Naive thymus-derived CD4-positive, alpha-beta T cell (primary cell): ENCODE results near the gene PHLPP1. TPM values are rescaled to one million over a fixed set of nuclear protein-coding genes. Genes with fewer than 3 reads are reported as not detected.

Experiments used
- ATAC-seq: fragments of 150-1000 bp; cut with Tn5 transposase; 2 replicates; pipeline ENCODE4 v1.10.0; 2021; ENCODE audit warnings: mild to moderate bottlenecking, moderate library complexity
- CTCF ChIA-PET: fragments of 350-600 bp; sonication (Branson Sonifier 250); formaldehyde crosslinking; loops from one replicate; lab custom pipeline; 2021; ENCODE audit warnings: antibody characterized with exemption; lab: Charles Lee
- POLR2A ChIA-PET: fragments of 350-600 bp; sonication (Branson Sonifier 250); formaldehyde crosslinking; loops from one replicate; lab custom pipeline; 2021; ENCODE audit warnings: antibody characterized with exemption, inconsistent platforms; lab: Charles Lee
- DNase-seq, 9 donors: peaks; one replicate each; pipeline versions ENCODE4 v3.0.0 to v3.0.0-alpha.2; 2020 to 2022; ENCODE audit warnings: mixed read lengths in 1 of 9
- H3K27ac ChIP-seq: one replicate; pipeline ENCODE4 v1.7.0; 2013; ENCODE audit warnings: mild to moderate bottlenecking, low read depth, low read length, moderate library complexity
- H3K27me3 ChIP-seq, 2 donors: one replicate each; pipeline ENCODE4 v1.7.0; 2013; ENCODE audit warnings: low read length in 2 of 2, mild to moderate bottlenecking in 2 of 2, moderate library complexity in 2 of 2; ENCODE audit not compliant: control insufficient read depth in 2 of 2, insufficient read depth in 2 of 2
- H3K36me3 ChIP-seq, 3 experiments: 1 replicate in 2 of 3; 2 replicates in 1 of 3; pipeline ENCODE4 v1.7.0; 2013; ENCODE audit warnings: low read length in 3 of 3, mild to moderate bottlenecking in 3 of 3, moderate library complexity in 1 of 3; ENCODE audit not compliant: insufficient read depth in 3 of 3, control insufficient read depth in 2 of 3
- H3K4me1 ChIP-seq, 2 donors: one replicate each; pipeline ENCODE4 v1.7.0; 2013; ENCODE audit warnings: low read length in 2 of 2, mild to moderate bottlenecking in 2 of 2, moderate library complexity in 1 of 2; ENCODE audit not compliant: control insufficient read depth in 2 of 2, insufficient read depth in 2 of 2
- H3K4me3 ChIP-seq: 2 replicates; pipeline ENCODE4 v1.7.0; 2013; ENCODE audit warnings: mild to moderate bottlenecking, low read length
- H3K9me3 ChIP-seq, 3 experiments: 1 replicate in 2 of 3; 2 replicates in 1 of 3; pipeline ENCODE4 v1.7.0; 2013; ENCODE audit warnings: low read length in 3 of 3; ENCODE audit not compliant: control insufficient read depth in 2 of 3
- H3K27ac Mint-ChIP-seq, 9 donors: one replicate each; pipeline ENCODE4 v1.8.0; 2020 to 2022; ENCODE audit warnings: mixed read lengths in 9 of 9, mild to moderate bottlenecking in 8 of 9, moderate library complexity in 5 of 9, inconsistent platforms in 2 of 9
- H3K27me3 Mint-ChIP-seq, 5 donors: one replicate each; pipeline ENCODE4 v1.8.0; 2021 to 2022; ENCODE audit warnings: mixed read lengths in 5 of 5, mild to moderate bottlenecking in 1 of 5
- H3K36me3 Mint-ChIP-seq, 5 donors: one replicate each; pipeline ENCODE4 v1.8.0; 2020 to 2022; ENCODE audit warnings: mixed read lengths in 5 of 5, mild to moderate bottlenecking in 3 of 5, inconsistent platforms in 1 of 5
- H3K4me1 Mint-ChIP-seq, 7 donors: one replicate each; pipeline ENCODE4 v1.8.0; 2020 to 2022; ENCODE audit warnings: mixed read lengths in 7 of 7, mild to moderate bottlenecking in 3 of 7, inconsistent platforms in 1 of 7
- H3K4me3 Mint-ChIP-seq, 10 donors: one replicate each; pipeline ENCODE4 v1.8.0; 2020 to 2022; ENCODE audit warnings: mild to moderate bottlenecking in 10 of 10, mixed read lengths in 10 of 10, moderate library complexity in 6 of 10, inconsistent platforms in 2 of 10
- H3K9me3 Mint-ChIP-seq, 11 donors: one replicate each; pipeline ENCODE4 v1.8.0; 2020 to 2022; ENCODE audit warnings: mixed read lengths in 11 of 11, mild to moderate bottlenecking in 4 of 11, inconsistent platforms in 1 of 11, moderate library complexity in 1 of 11
- intact Hi-C, 2 donors: fragments of 100-400 bp; cut with micrococcal nuclease; formaldehyde crosslinking; loops; one replicate each; pipeline ENCODE4 v1.15.1; 2023
- polyA plus RNA-seq, 2 donors: library from polyadenylated mRNA; unstranded; fragments of 300-500 nt; fragmentation: Illumina TruSeq; gene quantifications; one replicate each; pipeline ENCODE4 v1.2.3, GENCODE V29; 2021
- total RNA-seq, 6 experiments: library from RNA in 5 of 6; stranded (reverse) in 5 of 6; gene quantifications; 1 replicate in 5 of 6; 2 replicates in 1 of 6; pipeline ENCODE4 v1.2.3 and lab custom pipeline; 2021 to 2026

PHLPP1 gene
- total and polyA plus RNA-seq, 7 experiments from 2014 or later, result 0.07 to 9.7 (median 6.9) TPM

DNA sequence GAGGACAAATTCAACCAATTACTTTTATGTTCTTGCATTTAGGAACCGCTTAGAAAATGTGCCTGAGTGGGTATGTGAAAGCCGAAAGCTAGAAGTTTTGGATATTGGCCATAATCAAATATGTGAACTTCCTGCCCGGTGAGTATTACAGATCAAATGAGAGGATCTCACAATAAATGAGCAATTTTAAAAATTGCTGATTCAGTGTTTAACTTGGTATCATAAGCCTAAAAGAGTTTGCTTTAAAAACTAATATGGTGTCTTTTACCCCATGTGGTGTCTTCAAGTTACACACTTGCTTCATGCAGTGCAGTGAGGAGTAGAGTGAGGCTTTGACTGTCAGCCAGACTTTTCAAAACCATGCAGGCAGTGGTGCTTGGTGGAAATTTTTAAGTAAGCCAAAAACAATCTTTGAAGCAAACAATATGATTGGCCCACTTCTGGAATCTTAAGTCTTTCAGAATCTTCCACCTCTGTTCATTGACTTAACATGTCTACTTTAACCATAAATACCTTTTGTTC, 199.6 kb downstream of the PHLPP1 start:
- ATAC-seq (no peak), DNase-seq (no peak)
- Histone ChIP-seq H3K27ac (no peak overlapping the region), H3K9me3 (no peaks in the 10 kb centered on the region), H3K4me3 (no peak overlapping the region), H3K4me1 (no peaks in the 10 kb centered on the region), H3K27me3 (no peaks in the 10 kb centered on the region), H3K36me3 (no peaks in the 10 kb centered on the region)
- Mint-ChIP-seq H3K4me3 (no peak overlapping the region), H3K27me3 (no peaks in the 10 kb centered on the region), H3K36me3 (peaks cover 0 to 7% (median 5%) of the 10 kb centered on the region in 5 donors), H3K27ac (no peak overlapping the region), H3K9me3 (no peaks in the 10 kb centered on the region), H3K4me1 (no peaks in the 10 kb centered on the region)
- ChIA-PET CTCF (no interaction called here), POLR2A (no interaction called here)
- intact Hi-C loops, result no loop called here

DNA sequence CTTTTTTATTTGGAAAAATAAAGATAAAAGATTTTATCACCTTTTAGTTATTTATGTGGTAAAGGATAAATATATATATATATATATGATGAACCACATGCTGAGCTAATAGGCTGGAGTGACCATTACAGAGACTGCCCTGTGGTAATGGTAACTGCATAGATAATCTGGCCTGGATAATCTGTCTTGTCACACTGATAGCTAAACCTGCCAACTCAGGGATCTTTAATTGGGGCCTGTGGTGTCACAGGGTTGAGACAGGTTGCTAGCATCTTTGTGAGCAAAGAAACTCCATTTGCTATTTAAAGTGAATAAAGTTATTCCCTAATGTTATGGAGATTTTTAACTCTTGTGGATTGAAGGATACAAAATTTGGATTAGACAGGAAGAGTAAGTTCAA, 203.0 kb downstream of the PHLPP1 start:
- Mint-ChIP-seq H3K27ac (no peak overlapping the region), H3K9me3 (no peaks in the 10 kb centered on the region), H3K4me1 (no peaks in the 10 kb centered on the region), H3K27me3 (no peaks in the 10 kb centered on the region), H3K4me3 (no peak overlapping the region), H3K36me3 (peaks cover 4 to 22% (median 18%) of the 10 kb centered on the region in 5 donors)
- Histone ChIP-seq H3K4me3 (no peak overlapping the region), H3K9me3 (no peaks in the 10 kb centered on the region), H3K27ac (no peak overlapping the region), H3K27me3 (no peaks in the 10 kb centered on the region), H3K4me1 (no peaks in the 10 kb centered on the region), H3K36me3 (no peaks in the 10 kb centered on the region)
- DNase-seq, result no peak
- ChIA-PET POLR2A (no interaction called here), CTCF (no interaction called here)
- intact Hi-C loops, result no loop called here
- ATAC-seq, result no peak

DNA sequence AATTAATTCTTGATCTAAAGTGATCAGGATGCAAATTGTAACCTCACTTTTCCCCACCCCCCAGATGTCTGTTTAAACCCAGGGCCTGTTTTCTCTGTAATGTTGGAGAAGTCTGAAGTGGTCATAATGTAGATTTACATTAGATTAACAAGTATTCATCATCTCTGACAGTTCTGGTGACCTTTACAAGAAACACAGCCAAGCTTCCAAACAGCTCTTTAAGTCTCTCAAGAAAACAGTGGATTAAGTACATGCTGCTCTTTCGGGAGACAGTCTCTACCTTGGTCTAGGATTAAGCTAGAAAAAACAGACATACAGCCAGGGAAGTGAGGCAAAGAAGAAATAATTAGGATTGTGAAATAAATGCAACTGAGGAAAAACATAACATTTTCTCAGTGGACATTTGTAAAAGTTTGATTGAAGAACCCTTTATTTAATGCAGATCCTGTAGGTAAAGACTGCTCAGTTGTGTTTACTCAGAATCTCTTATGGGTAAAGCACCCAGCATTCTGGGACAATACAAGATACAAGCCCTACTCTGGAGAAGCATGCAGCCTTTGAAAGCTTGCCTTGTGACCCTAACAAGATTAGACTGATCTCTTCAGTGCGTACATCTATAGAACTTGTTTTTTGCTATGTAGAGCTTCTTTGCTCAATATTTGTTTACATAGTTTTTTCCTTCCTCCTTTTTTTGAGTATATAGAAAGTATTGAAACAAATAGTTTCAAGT, 203.9 kb downstream of the PHLPP1 start:
- Mint-ChIP-seq H3K4me1 (no peaks in the 10 kb centered on the region), H3K9me3 (no peaks in the 10 kb centered on the region), H3K36me3 (peaks cover 4 to 26% (median 18%) of the 10 kb centered on the region in 5 donors), H3K27ac (no peak overlapping the region), H3K4me3 (no peak overlapping the region), H3K27me3 (no peaks in the 10 kb centered on the region)
- ChIA-PET CTCF (interaction anchor here (0.9 kb wide), 1 partner anchor 670 kb away, joined by 4 read pairs; no protein-coding TSS in a partner anchor), POLR2A (no interaction called here)
- intact Hi-C loops, result no loop called here
- no peak for ATAC-seq
- H3K4me1 ChIP-seq, result no peaks in the 10 kb centered on the region
- no peak overlapping the region for H3K4me3 ChIP-seq
- DNase-seq, result no peak
- no peaks in the 10 kb centered on the region for H3K36me3 ChIP-seq
- H3K27ac ChIP-seq, result no peak overlapping the region
- no peaks in the 10 kb centered on the region for H3K27me3 ChIP-seq
- H3K9me3 ChIP-seq, result no peaks in the 10 kb centered on the region

- H3K27me3 ChIP-seq, result no peaks in the 10 kb centered on the region
- Mint-ChIP-seq H3K4me1 (no peaks in the 10 kb centered on the region), H3K4me3 (no peak overlapping the region), H3K27me3 (no peaks in the 10 kb centered on the region), H3K9me3 (peaks cover 0 to 9% (median 2%) of the 10 kb centered on the region in 11 donors), H3K36me3 (peaks cover 2 to 30% (median 27%) of the 10 kb centered on the region in 5 donors), H3K27ac (no peak overlapping the region)
- no peaks in the 10 kb centered on the region for H3K9me3 ChIP-seq
- POLR2A ChIA-PET, result no interaction called here
- CTCF ChIA-PET, result no interaction called here
- H3K4me1 ChIP-seq, result no peaks in the 10 kb centered on the region
- ATAC-seq (no peak), DNase-seq (no peak)
- no peak overlapping the region for H3K27ac ChIP-seq
- no peak overlapping the region for H3K4me3 ChIP-seq
- intact Hi-C loops, result no loop called here
- H3K36me3 ChIP-seq, result no peaks in the 10 kb centered on the region
Measured at GRCh38 chr18:62925031-62925688, 209.8 kb downstream of the PHLPP1 start.

DNA sequence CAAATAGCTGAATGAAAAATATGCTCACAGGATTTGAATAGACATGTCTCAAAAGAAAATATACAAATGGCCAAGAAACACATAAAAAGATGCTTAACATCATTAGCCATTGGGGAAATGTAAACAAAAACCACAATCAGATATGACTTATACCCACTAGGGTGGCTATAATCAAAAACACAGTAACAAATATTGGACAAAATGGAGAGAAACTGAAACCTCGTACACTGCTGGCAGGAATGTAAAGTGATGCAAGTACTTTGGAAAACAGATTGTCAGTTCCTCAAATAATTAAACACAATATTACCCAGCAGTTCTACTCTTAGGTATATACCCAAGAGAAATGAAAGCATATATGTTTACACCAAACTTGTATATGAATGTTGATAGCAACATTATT, 213.0 kb downstream of the PHLPP1 start:
- Mint-ChIP-seq H3K27me3 (no peaks in the 10 kb centered on the region), H3K4me1 (no peaks in the 10 kb centered on the region), H3K4me3 (no peak overlapping the region), H3K36me3 (peaks cover 2 to 30% (median 19%) of the 10 kb centered on the region in 5 donors), H3K9me3 (peaks cover 0 to 35% (median 13%) of the 10 kb centered on the region in 11 donors), H3K27ac (no peak overlapping the region)
- DNase-seq (no peak), ATAC-seq (no peak)
- CTCF ChIA-PET, result no interaction called here
- Histone ChIP-seq H3K27me3 (no peaks in the 10 kb centered on the region), H3K9me3 (peaks cover 0 to 6% (median 0%) of the 10 kb centered on the region in 3 experiments), H3K4me1 (no peaks in the 10 kb centered on the region), H3K4me3 (no peak overlapping the region), H3K27ac (no peak overlapping the region), H3K36me3 (no peaks in the 10 kb centered on the region)
- intact Hi-C loops, result no loop called here
- POLR2A ChIA-PET, result no interaction called here

GRCh38 chr18:62933261-62933887, 218.0 kb downstream of the PHLPP1 start:
- Mint-ChIP-seq H3K36me3 (peaks cover 4 to 18% (median 6%) of the 10 kb centered on the region in 5 donors), H3K4me1 (peaks cover 0 to 14% (median 0%) of the 10 kb centered on the region in 7 donors), H3K27me3 (no peaks in the 10 kb centered on the region), H3K9me3 (peaks cover 0 to 43% (median 13%) of the 10 kb centered on the region in 11 donors), H3K27ac (no peak overlapping the region), H3K4me3 (no peak overlapping the region)
- DNase-seq (no peak), ATAC-seq (no peak)
- H3K4me1 ChIP-seq, result no peaks in the 10 kb centered on the region
- POLR2A ChIA-PET, result no interaction called here
- CTCF ChIA-PET, result no interaction called here
- peaks cover 0 to 6% (median 0%) of the 10 kb centered on the region in 3 experiments for H3K9me3 ChIP-seq
- no peaks in the 10 kb centered on the region for H3K36me3 ChIP-seq
- intact Hi-C loops, result no loop called here
- no peak overlapping the region for H3K27ac ChIP-seq
- no peaks in the 10 kb centered on the region for H3K27me3 ChIP-seq
- H3K4me3 ChIP-seq, result no peak overlapping the region
